Body of pancreas (tissue), 4 donors: ENCODE data around the gene RND2.

ENCODE experiments used
- POLR2A ChIP-seq, 3 donors: fragments of 450-650 bp; IDR thresholded peaks; one replicate each; pipeline ENCODE4 v1.6.1; 2016; ENCODE audit warnings: antibody characterized with exemption in 3 of 3, mild to moderate bottlenecking in 2 of 3
- TF ChIP-seq, protein P1 (sequence below), 7 experiments: fragments of 450-650 bp in 4 of 7; fragments of 200-600 bp in 3 of 7; sonication (generic) in 3 of 7; IDR thresholded peaks; one replicate each; pipeline ENCODE4 v1.5.1; 2016 to 2019; ENCODE audit warnings: antibody characterized with exemption in 7 of 7

DNA sequence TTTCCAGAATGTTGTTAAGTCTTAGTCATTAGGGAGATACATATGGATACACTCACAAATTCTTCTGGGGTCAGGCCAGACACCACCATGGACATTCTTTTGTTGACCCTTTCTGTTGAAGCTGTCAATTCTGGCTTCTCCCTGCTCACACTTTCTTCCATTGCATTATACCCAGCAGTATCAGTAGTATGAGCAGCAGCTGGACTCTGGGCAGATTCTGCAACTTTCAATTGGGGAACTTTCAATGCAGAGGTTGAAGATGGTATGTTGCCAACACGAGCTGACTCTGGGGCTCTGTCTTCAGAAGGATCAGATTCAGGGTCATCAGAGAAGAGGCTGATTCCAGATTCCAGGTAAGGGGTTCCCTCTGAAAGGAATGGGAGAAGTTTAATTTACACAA lies 45.8 kb downstream of the RND2 start:
- TF ChIP-seq, protein P1, sequence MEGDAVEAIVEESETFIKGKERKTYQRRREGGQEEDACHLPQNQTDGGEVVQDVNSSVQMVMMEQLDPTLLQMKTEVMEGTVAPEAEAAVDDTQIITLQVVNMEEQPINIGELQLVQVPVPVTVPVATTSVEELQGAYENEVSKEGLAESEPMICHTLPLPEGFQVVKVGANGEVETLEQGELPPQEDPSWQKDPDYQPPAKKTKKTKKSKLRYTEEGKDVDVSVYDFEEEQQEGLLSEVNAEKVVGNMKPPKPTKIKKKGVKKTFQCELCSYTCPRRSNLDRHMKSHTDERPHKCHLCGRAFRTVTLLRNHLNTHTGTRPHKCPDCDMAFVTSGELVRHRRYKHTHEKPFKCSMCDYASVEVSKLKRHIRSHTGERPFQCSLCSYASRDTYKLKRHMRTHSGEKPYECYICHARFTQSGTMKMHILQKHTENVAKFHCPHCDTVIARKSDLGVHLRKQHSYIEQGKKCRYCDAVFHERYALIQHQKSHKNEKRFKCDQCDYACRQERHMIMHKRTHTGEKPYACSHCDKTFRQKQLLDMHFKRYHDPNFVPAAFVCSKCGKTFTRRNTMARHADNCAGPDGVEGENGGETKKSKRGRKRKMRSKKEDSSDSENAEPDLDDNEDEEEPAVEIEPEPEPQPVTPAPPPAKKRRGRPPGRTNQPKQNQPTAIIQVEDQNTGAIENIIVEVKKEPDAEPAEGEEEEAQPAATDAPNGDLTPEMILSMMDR (IDR thresholded peaks at IDR 0.05) = no peak
- TF ChIP-seq POLR2A (IDR thresholded peaks at IDR 0.05) = no peak
